Measurements from ENCODE around the gene AKAP13. TPM values are rescaled to one million over a fixed set of nuclear protein-coding genes. Genes with fewer than 3 reads are reported as not detected.

AKAP13 gene
- total RNA-seq, 1 donor from 2014 or later, result 71.8 TPM

- no peak for DNase-seq (ENCODE audit: low read depth, low spot score)
These were observed 155.9 kb downstream of the AKAP13 start for GRCh38 chr15:85536341-85536740.

- DNase-seq (ENCODE audit: low read depth, low spot score), result no peak
These were observed 159.1 kb downstream of the AKAP13 start for GRCh38 chr15:85539491-85539890.

DNA sequence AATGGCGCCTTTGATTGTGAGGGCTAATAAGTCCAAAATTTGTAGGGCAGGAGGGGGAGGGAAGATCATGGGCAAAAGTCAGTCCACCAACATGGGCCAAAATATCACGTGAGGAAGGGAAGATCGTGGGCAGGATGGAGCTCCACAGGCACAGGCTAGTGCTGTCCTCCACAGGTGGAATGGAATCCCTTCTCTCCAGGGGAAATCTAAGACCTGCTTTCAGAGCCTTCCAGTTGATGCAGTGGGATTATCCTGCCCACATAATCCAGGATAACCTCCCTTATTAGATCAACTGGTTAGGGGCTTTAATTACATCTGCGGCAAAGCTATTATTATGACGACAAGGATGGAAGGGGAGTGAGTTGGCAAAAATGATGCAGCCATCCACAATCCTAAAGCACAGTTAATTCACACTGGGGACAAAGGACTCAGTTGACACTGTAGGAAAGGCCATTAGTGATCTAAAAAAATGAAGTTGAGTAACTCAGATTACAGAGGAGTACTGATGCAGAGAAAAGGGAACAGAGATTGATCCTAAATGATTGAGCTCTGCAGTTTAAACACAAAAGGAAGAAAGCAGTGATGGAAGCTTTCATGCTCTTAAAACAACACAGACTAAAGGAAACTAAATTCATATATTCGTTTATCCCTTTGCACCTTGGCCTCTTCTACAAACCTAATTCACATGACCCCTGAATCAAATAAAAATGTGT lies 159.8 kb downstream of the AKAP13 start:
- DNase-seq (ENCODE audit: low read depth, low spot score), result no peak

DNA sequence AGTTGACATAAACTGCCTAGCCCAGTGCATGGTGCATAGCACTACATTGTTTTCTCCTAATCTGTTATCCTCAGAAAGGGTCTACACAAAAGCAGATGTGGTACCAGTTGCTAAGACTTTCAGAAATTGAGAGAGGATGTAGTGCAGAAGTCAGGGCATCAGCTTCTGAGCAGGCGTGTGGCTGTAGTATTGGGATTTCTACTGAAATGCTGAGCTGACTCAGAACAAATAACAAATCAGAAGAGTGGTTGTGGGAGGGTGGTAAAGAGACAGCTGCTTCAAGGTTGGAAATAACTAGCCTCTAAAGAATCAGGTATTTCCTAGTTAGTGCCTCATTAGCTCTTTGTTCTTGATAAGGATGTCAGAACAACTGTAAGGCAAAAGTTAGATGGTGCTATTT lies 161.3 kb downstream of the AKAP13 start:
- no peak for DNase-seq (ENCODE audit: low read depth, low spot score)

DNA sequence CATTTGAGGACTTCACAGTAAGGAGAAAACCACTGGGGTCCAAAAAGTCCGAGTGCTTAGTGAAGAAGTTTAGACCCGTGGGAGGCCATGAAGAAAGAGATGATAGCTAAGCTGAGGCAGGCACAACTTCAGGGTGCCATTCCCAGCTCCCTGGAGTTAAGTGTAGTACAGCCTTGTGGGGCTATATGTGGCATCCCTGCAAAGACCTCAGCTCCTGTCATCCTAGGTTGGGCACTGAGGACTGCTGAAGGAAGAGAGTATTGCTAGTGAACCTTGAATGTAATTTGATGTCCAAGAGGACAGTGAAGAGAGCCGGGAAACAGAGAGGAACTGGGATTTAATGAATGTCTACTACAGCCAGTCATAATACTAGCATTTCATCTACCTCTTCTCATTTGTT lies 162.1 kb downstream of the AKAP13 start:
- no peak for DNase-seq (ENCODE audit: low read depth, low spot score)

GRCh38 chr15:85542895-85543331 lies 162.5 kb downstream of the AKAP13 start:
- no peak for DNase-seq (ENCODE audit: low read depth, low spot score)

- no peak for DNase-seq (ENCODE audit: low read depth, low spot score)
These were observed 163.3 kb downstream of the AKAP13 start for GRCh38 chr15:85543741-85544155.

- DNase-seq (ENCODE audit: low read depth, low spot score), result no peak
These were observed 164.8 kb downstream of the AKAP13 start for GRCh38 chr15:85545185-85545584.

- no peak for DNase-seq (ENCODE audit: low read depth, low spot score)
These were observed 165.3 kb downstream of the AKAP13 start for GRCh38 chr15:85545752-85546151.

DNA sequence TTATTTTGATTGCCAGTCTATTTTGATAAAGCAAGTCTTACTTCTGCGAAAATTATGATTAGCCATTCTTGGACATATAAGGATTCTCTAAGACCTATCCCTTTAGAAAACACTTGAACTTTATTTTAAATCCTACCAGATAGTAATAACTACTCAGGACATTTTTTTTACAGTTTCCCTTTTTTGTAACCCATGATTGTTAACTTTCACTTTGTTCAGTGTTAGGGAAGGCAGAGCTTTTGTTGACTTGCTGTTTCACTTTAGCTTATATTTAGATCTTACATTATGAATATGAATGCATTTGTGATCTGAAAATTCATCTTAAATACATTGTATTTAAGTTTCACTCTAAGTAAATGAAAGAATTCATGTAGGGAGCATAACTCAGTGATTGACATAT lies 167.0 kb downstream of the AKAP13 start:
- DNase-seq (ENCODE audit: low read depth, low spot score), result no peak

DNA sequence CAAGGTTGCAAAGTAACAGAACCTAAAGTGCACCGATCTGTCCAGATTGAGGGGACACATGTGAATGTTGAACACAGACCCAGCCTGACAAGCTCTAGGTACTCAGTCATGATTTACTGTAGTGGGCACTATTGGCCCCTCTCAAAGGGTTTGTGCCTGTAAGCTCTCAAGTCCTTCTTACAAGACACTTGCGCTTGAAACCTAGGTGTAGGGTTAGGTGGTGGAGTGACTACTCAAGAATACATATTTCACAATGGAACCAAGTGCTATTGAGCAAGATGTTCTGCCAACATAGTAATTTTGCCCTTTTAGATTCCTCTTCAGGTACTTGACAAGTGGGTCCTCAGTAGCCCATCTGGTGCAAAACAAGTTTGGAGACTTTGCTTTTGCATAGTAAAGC lies 169.9 kb downstream of the AKAP13 start:
- DNase-seq (ENCODE audit: low read depth, low spot score), result no peak

DNA sequence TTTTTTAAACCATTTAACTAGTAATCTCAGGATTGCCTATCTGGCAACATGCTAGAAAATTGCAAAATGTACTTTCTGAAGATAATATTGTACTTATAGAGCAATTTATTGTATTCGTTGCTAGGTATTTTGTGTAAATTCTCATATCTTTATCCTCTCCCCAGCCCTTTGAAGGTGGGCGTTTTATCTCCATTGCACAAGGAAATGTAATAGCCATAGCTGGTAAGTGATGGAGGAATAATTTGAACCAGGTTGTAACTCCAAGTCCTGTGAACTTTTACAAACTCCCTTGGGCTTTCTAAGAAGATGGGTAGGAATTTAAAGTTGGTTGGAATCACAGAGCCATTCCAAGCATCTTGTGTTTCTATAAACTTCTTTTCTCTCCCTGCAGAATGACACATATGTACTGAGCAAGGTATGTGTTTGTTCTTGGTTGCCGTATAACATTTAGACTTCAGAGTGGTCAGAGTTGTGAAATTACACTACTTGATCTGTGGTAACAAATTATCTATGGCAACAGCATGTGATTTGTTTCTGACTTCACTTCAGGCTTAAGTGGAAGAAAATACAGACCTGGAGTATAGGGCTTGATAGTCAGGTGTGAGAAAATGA lies 170.9 kb downstream of the AKAP13 start:
- DNase-seq (ENCODE audit: low read depth, low spot score), result no peak

GRCh38 chr15:85554852-85555521 lies 174.6 kb downstream of the AKAP13 start:
- no peak for DNase-seq (ENCODE audit: low read depth, low spot score)

- DNase-seq (ENCODE audit: low read depth, low spot score), result no peak
These were observed 175.6 kb downstream of the AKAP13 start for GRCh38 chr15:85555875-85556617.

- DNase-seq (ENCODE audit: low read depth, low spot score), result no peak
These were observed 176.2 kb downstream of the AKAP13 start for GRCh38 chr15:85556618-85556895.

GRCh38 chr15:85557385-85557784 lies 177.0 kb downstream of the AKAP13 start:
- DNase-seq (ENCODE audit: low read depth, low spot score), result no peak

GRCh38 chr15:85558848-85559247 lies 178.4 kb downstream of the AKAP13 start:
- DNase-seq (ENCODE audit: low read depth, low spot score), result no peak

GRCh38 chr15:85559530-85559929 lies 179.1 kb downstream of the AKAP13 start:
- no peak for DNase-seq (ENCODE audit: low read depth, low spot score)

- no peak for DNase-seq (ENCODE audit: low read depth, low spot score)
These were observed 182.4 kb downstream of the AKAP13 start for GRCh38 chr15:85562824-85563223.

DNA sequence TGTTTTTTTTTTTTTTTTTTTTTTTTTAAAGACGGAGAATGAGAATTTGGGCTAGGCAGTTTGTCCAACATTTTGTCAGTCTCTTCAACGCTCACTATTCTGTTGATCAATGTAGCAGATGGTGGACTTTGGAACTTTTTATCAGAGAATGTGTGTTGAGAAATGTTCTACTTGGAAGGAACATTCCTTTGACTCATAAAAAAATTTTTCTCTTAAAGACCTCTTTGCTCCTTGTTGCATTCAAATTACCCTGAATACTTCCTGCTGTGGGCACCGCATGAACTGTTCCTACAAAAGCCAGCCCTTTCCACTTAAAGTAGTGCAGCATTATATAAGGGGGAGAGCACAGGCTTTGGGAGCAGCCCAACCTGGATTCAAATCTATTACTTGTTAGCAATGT lies 182.9 kb downstream of the AKAP13 start:
- no peak for DNase-seq (ENCODE audit: low read depth, low spot score)

- DNase-seq (ENCODE audit: low read depth, low spot score), result no peak
These were observed 183.3 kb downstream of the AKAP13 start for GRCh38 chr15:85563731-85564130.

DNA sequence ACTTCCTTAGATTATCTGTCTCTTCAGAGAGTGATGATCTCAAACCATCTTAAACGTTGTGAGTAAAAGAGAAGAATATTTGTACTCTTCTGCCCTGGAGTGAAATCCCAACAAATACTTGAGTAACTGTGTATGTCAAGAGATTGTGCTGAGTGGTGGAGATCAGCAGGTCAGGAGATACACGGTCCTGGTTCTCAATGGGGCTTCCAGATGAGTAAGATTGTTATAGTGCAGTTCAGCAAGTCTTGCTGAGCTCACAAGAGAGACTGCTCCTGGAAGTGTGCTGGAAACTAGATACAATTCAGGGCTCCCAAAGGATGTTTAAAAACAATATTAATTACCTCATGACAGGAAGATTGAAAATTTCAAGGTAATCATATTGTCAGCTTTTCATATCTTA lies 184.3 kb downstream of the AKAP13 start:
- DNase-seq (ENCODE audit: low read depth, low spot score), result no peak

Measured in pulmonary artery endothelial cell (primary cell).